Hematopoietic multipotent progenitor cell (in vitro differentiated cells): Measurements from ENCODE around the gene GIMAP6. TPM values are rescaled to one million over a fixed set of nuclear protein-coding genes. Genes with fewer than 3 reads are reported as not detected.

Experiments used
- DNase-seq, 3 donors: peaks; one replicate each; pipeline ENCODE4 v3.0.0-alpha.2; 2011 to 2015; ENCODE audit warnings: low read depth in 2 of 3, low spot score in 2 of 3
- total RNA-seq: library from RNA; depleted of rRNA; stranded (reverse); fragments of >200 nt; gene quantifications from one replicate; pipeline ENCODE4 v1.2.3, GENCODE V29; 2012

The GIMAP6 gene
- total RNA-seq, 1 donor: 67.1 TPM

GRCh38 chr7:150586785-150587152 lies 45.4 kb downstream of the GIMAP6 start:
- peak in 1 of 3 donors; percentile 13 for DNase-seq

- peak in 1 of 3 donors; percentile 26 for DNase-seq
Measured at GRCh38 chr7:150586068-150586784, 46.0 kb downstream of the GIMAP6 start.

GRCh38 chr7:150585199-150585598 lies 47.0 kb downstream of the GIMAP6 start:
- no peak for DNase-seq

- peak in 1 of 3 donors; percentile 63 for DNase-seq
Measured at GRCh38 chr7:150580638-150581394, 51.4 kb downstream of the GIMAP6 start.

GRCh38 chr7:150579979-150580637 lies 52.1 kb downstream of the GIMAP6 start:
- peak in 1 of 3 donors; percentile 34 for DNase-seq

Other genes with a start within 250 kb of the GIMAP6 start
- gene GIMAP8, start 181.8 kb downstream of the GIMAP6 start, total RNA-seq: 4.8 TPM
- gene GIMAP7, start 117.5 kb downstream of the GIMAP6 start, total RNA-seq: 16.7 TPM
- 1.3 TPM for gene GIMAP4, start 65.0 kb downstream of the GIMAP6 start, total RNA-seq
- gene GIMAP2, start 53.3 kb upstream of the GIMAP6 start, total RNA-seq: 110 TPM
- gene GIMAP1, start 84.2 kb upstream of the GIMAP6 start, total RNA-seq: 15.9 TPM
- 29.1 TPM for gene GIMAP5, start 105.0 kb upstream of the GIMAP6 start, total RNA-seq
- gene TMEM176B, start 168.0 kb upstream of the GIMAP6 start, total RNA-seq: 5.4 TPM
- gene TMEM176A, start 168.4 kb upstream of the GIMAP6 start, total RNA-seq: 2.4 TPM
- 1.1 TPM for gene AOC1, start 220.1 kb upstream of the GIMAP6 start, total RNA-seq